HG03439 (cell line): ENCODE data around the gene ZNRF3.
"Not testable (repeated sequence)": the region's sequence is repeated elsewhere in the genome, so short reads cannot be mapped to it uniquely, and the experiment has no call there.

Experiments used
- ATAC-seq: cut with Tn5 transposase; IDR thresholded peaks from one replicate; pipeline ENCODE4 v1.9.1; 2021; ENCODE audit warnings: mild to moderate bottlenecking, moderate library complexity; ENCODE audit not compliant: unreplicated experiment

Gene ZNRF3

GRCh38 chr22:28883917-28884746 is 760 bp downstream of the ZNRF3 start:
- peak; percentile 19 for ATAC-seq

- ATAC-seq, result no peak
Measured at GRCh38 chr22:28884747-28885350, 1.5 kb downstream of the ZNRF3 start.

- no peak for ATAC-seq
Measured at GRCh38 chr22:28885939-28886338, 2.6 kb downstream of the ZNRF3 start.

- not testable (repeated sequence) for ATAC-seq
Measured at GRCh38 chr22:28886679-28887078, 3.3 kb downstream of the ZNRF3 start.

- no peak for ATAC-seq
Measured at GRCh38 chr22:28887725-28888459, 4.5 kb downstream of the ZNRF3 start.

- ATAC-seq, result no peak
Measured at GRCh38 chr22:28889478-28890024, 6.2 kb downstream of the ZNRF3 start.

- no peak for ATAC-seq
Measured at GRCh38 chr22:28891156-28891733, 7.9 kb downstream of the ZNRF3 start.

- no peak for ATAC-seq
Measured at GRCh38 chr22:28892175-28892731, 8.9 kb downstream of the ZNRF3 start.

GRCh38 chr22:28893810-28894209 is 10.4 kb downstream of the ZNRF3 start:
- ATAC-seq, result no peak

GRCh38 chr22:28894334-28894733 is 11.0 kb downstream of the ZNRF3 start:
- ATAC-seq, result no peak

GRCh38 chr22:28894807-28895206 is 11.4 kb downstream of the ZNRF3 start:
- ATAC-seq, result no peak

- no peak for ATAC-seq
Measured at GRCh38 chr22:28896611-28897010, 13.2 kb downstream of the ZNRF3 start.

- ATAC-seq, result no peak
Measured at GRCh38 chr22:28898233-28898629, 14.9 kb downstream of the ZNRF3 start.

GRCh38 chr22:28899199-28899853 is 16.0 kb downstream of the ZNRF3 start:
- no peak for ATAC-seq

GRCh38 chr22:28900379-28900925 is 17.1 kb downstream of the ZNRF3 start:
- no peak for ATAC-seq

GRCh38 chr22:28902490-28902889 is 19.1 kb downstream of the ZNRF3 start:
- no peak for ATAC-seq

- ATAC-seq, result no peak
Measured at GRCh38 chr22:28903080-28903479, 19.7 kb downstream of the ZNRF3 start.

- no peak for ATAC-seq
Measured at GRCh38 chr22:28903729-28904128, 20.4 kb downstream of the ZNRF3 start.

- no peak for ATAC-seq
Measured at GRCh38 chr22:28904211-28904896, 21.0 kb downstream of the ZNRF3 start.
